Measurements from ENCODE around the gene ITIH5.

The ITIH5 gene

GRCh38 chr10:7647062-7647664, 19.6 kb downstream of the ITIH5 start:
- no peak overlapping the region for H3K4me3 ChIP-seq (ENCODE audit: low read depth, low read length)
- TF ChIP-seq CTCF (conservative IDR thresholded peaks at IDR 0.05; ENCODE audit: low read depth, low read length): no peak
- no peak for DNase-seq (ENCODE audit: low read depth)

- no peak for TF ChIP-seq CTCF (conservative IDR thresholded peaks at IDR 0.05; ENCODE audit: low read depth, low read length)
- no peak for DNase-seq (ENCODE audit: low read depth)
- no peak overlapping the region for H3K4me3 ChIP-seq (ENCODE audit: low read depth, low read length)
Measured at GRCh38 chr10:7642491-7643011, 24.2 kb downstream of the ITIH5 start.

GRCh38 chr10:7635408-7636125, 31.2 kb downstream of the ITIH5 start:
- H3K4me3 ChIP-seq (ENCODE audit: low read depth, low read length): no peak overlapping the region
- no peak for TF ChIP-seq CTCF (conservative IDR thresholded peaks at IDR 0.05; ENCODE audit: low read depth, low read length)
- no peak for DNase-seq (ENCODE audit: low read depth)

- TF ChIP-seq CTCF (conservative IDR thresholded peaks at IDR 0.05; ENCODE audit: low read depth, low read length): no peak
- DNase-seq (ENCODE audit: low read depth): no peak
- H3K4me3 ChIP-seq (ENCODE audit: low read depth, low read length): no peak overlapping the region
Measured at GRCh38 chr10:7634142-7634894, 32.4 kb downstream of the ITIH5 start.

GRCh38 chr10:7626283-7626682, 40.5 kb downstream of the ITIH5 start:
- H3K4me3 ChIP-seq (ENCODE audit: low read depth, low read length): no peak overlapping the region
- DNase-seq (ENCODE audit: low read depth): no peak
- no peak for TF ChIP-seq CTCF (conservative IDR thresholded peaks at IDR 0.05; ENCODE audit: low read depth, low read length)

- no peak for DNase-seq (ENCODE audit: low read depth)
- TF ChIP-seq CTCF (conservative IDR thresholded peaks at IDR 0.05; ENCODE audit: low read depth, low read length): no peak
- H3K4me3 ChIP-seq (ENCODE audit: low read depth, low read length): no peak overlapping the region
Measured at GRCh38 chr10:7625836-7626235, 40.9 kb downstream of the ITIH5 start.

Data from choroid plexus epithelial cell (primary cell).